DMS 273 treated with DMSO at 0.1 percent for 48 hours (cell line): ENCODE measurements around the gene RGPD5.
"Not testable (repeated sequence)": the region's sequence is repeated elsewhere in the genome, so short reads cannot be mapped to it uniquely, and the experiment has no call there.

Experiments
- DNase-seq: peaks from one replicate; lab custom pipeline; 2025; lab: John Stamatoyannopoulos, UW

Gene RGPD5

DNA sequence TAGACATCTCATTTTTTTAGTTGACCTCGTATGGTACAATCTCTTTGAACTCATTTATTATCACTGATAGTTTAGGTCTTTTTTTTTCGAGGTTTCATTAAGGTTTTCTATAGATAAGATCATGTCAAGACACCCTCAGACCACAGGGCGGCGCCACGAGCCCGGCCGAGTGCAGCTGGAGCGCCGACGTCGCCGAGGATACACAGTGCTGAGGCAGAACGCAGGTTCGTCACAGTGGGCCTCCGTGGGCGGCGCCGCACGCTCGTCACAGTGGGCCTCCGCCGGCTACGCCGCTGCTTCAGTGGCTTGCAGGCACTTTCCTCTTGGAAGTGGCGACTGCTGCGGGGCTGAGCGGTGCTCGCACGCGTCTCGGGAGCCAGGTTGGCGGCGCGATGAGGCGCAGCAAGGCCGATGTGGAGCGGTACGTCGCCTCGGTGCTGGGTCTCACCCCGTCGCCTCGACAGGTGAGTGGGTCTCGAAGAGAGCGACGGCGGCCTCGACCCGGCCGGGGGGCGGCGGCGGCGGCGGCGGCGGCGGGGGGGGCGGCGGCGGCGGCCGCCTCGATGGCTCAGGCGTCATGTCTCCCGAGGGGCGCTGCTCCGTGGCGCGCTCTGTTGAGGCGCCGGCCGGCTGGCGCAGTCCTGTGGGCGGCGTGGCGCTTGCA, at the start of gene RGPD5:
RGPD5 (plus strand) TSS at position 232 of the 664 bp plus-strand sequence; CDS start at position 393, 161 bp downstream.
- not testable (repeated sequence) for DNase-seq

DNA sequence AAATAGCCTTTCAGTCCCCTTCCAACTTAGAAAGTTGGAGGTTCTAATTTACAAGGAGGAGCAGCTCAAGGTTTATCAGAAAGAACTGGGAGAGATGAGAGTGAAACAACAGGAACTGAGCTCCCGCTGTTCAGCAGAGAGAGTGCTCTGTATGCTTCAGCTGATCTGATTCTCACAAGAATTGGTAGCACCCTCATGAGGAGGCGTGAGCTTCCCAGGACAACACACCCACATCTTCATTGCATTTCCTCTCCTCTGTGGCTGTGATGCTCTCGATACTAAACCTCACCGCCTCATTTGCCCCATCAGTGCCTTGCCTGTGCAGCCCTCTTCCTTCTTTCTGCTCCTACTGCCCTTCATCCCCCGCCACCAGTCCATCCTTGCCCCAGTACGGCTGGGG, 42.5 kb upstream of the RGPD5 start:
- not testable (repeated sequence) for DNase-seq

DNA sequence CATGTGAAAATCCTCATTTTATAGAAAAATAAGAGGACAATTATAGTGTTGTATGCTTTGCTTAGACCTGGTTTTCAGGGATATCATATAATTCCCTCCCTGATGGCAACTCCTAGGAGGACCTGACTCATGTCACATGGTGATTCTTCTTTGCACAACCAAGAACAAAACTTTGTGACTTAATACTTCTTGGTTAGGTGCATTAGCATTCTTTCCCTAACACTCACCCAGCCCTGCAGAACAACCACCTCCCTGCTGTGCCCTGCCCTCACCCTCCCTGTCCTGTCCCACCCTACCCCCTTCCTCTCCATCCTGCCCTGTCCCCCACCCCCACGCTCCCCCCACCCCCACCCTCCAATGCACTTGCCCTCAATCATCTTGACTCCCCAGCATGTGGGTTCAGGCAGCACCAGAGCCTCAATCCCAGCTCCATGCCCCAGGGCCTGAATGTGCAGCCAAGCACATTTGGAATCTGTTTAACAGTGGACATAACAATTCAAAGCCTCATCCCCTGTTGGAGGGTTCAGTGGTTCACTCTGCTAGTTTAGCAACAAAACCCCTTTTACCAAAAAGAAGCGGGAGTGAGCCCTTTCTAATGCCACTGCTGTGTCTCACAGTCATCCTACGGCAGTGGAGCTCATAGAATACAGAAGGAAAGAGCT, 36.8 kb upstream of the RGPD5 start:
- DNase-seq = not testable (repeated sequence)

- DNase-seq = not testable (repeated sequence)
Measured at GRCh38 chr2:109760265-109761042, 33.7 kb upstream of the RGPD5 start.

DNA sequence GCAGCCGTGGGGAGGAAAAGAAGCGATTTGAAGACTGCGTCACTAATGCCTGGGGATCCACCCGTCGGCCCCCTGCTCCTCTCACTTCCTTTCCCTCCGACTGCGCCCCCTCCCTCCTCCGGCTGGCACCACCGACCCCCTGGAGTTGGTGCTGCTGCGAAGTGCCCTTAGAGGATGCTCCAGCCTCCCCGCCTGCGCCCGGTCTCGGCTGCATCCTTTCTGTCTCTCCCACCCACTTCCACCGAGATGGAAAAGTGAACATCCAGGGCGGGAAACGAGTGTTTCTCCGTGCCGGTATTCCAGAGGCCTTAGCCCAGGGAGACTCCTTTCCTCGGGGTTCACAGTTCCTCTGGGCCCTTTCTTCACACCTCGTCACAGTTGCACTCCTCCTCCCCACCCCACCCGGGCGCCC, 33.1 kb upstream of the RGPD5 start:
- DNase-seq = not testable (repeated sequence)

DNA sequence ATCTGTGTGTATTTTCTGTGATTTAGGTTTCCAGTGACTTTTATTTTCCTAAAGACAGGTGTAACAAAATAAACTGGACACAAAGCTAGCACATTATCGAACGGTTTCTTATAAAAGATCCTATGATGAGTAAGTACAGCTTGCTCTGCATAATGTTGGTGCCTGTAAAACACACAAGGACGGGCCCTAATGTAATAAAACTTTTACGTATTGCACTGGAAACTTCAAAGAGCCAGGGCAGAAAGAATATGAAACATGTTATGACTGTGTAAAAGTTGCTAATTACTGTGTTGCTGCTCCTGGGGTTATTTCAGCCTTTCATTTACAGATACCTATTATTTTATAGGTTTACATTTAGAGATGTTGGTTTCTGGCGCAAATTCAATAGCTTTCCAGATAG, 32.1 kb upstream of the RGPD5 start:
- DNase-seq = not testable (repeated sequence)

GRCh38 chr2:109766074-109766473, 28.0 kb upstream of the RGPD5 start:
- not testable (repeated sequence) for DNase-seq

- not testable (repeated sequence) for DNase-seq
Measured at GRCh38 chr2:109766886-109767578, 27.1 kb upstream of the RGPD5 start.

- not testable (repeated sequence) for DNase-seq
Measured at GRCh38 chr2:109768934-109769333, 25.2 kb upstream of the RGPD5 start.

DNA sequence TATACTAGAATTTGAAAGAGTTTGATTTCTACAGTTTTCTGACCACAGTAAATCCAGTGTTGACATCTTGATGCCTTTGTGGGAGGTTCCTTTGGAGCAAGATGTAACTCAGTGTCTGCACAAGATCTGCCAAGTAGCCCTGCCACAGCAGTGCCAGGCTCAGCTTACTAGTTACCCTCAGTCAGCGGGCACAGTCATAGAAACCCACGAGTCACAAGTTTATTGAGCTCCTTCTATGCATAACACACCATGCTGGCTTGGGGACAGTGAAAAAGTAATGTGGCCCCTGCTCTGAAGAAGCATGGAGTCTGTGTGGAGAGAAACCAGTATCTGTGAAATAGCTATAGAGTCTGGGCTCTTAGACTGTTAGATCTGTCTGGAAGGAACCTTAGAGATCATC, 15.0 kb upstream of the RGPD5 start:
- DNase-seq = not testable (repeated sequence)

DNA sequence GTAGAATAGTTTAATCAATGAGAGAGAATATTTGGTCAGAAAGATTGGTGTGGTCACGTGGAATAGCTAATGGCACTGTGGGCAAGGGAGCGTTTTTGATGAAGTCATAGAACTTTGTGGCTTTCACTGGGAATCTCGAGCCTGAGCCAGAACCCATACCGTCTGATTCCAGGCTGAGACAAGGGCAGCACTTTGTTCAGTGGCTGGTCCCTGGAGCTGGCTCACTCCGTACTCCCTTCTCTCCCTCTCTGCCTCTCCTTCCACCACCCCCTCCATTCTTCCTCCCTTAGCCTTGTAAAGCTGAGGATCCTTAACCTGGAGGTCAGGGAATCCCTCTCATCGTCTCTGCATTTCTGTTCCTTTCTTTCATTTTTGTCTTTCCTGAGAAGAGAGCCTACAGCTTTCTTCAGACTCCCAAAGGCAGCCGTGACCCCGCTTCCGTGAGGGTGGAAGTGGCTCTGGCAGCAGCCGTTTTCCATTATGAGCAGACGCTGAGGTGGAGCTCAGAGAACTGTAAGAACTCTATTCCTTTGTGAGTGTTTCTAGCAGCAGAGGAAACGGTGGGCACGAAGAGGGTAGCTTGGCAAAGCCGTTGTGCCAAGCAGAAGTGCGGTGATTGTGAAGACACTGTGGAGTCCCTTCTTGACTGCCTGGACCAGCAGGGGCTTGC, 12.8 kb upstream of the RGPD5 start:
- not testable (repeated sequence) for DNase-seq

GRCh38 chr2:109782446-109782993, 11.6 kb upstream of the RGPD5 start:
- not testable (repeated sequence) for DNase-seq

- DNase-seq = not testable (repeated sequence)
Measured at GRCh38 chr2:109791530-109792279, 2.4 kb upstream of the RGPD5 start.

- DNase-seq = not testable (repeated sequence)
Measured at GRCh38 chr2:109792659-109793058, 1.4 kb upstream of the RGPD5 start.

DNA sequence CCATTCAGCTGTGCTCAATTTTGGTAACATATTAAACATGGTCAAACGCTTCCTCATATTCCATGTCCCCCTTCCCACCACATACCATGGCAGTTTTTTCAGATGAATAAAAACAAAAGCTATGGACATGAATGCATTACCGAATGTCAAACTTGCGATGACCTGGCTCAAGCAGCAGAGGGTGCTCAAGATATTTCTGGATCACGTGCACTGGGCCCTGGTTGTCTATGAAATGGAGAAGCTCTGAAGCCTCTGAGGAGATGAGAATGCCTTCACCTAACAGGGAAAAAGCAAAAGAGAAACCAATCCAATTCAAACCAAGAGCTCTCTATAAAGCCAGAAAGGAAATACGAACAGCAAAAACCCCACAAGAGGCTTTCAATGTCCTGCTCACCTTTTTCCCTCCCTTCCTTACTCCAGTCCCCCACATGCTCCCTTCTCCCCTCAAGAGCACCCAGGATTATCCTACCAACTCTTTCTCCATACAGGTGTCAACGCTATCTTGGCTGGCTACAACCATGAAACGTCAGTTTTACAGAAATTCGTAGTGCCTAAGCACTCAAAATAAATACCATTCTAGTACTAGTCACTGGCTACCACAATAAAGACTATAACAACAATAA, 77.1 kb downstream of the RGPD5 start:
- DNase-seq = not testable (repeated sequence)

- not testable (repeated sequence) for DNase-seq
Measured at GRCh38 chr2:109876625-109877024, 82.5 kb downstream of the RGPD5 start.

GRCh38 chr2:109882112-109882511, 88.0 kb downstream of the RGPD5 start:
- not testable (repeated sequence) for DNase-seq

DNA sequence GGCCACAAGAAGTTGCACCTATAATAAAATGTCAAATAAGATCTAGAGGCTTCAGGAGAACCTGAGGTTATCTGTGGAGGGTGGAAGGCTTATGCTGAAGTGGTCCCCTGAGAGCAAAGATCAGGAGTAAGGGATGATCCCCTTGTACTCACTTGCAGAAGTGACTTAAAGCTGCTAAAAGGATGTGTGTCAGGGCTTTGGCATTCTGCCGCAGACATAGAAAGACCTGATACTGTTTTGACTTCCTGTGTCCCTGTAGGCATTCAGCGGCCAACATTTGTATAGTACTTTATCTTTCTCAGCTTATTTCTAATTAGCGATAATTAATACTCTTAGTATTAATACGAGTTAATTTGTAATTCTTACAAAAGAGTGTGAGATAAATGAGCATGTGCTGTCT, 94.3 kb downstream of the RGPD5 start:
- not testable (repeated sequence) for DNase-seq

- DNase-seq = not testable (repeated sequence)
Measured at GRCh38 chr2:109889909-109890308, 95.8 kb downstream of the RGPD5 start.

- DNase-seq = not testable (repeated sequence)
Measured at GRCh38 chr2:109891024-109891423, 96.9 kb downstream of the RGPD5 start.
